GDM1 (cell line): ENCODE results near the gene LDB2.
"Not testable (repeated sequence)": the region's sequence is repeated elsewhere in the genome, so short reads cannot be mapped to it uniquely, and the experiment has no call there.

ENCODE experiments used
- DNase-seq: peaks from one replicate; lab custom pipeline; 2025; lab: John Stamatoyannopoulos, UW

The LDB2 gene

GRCh38 chr4:16646459-16646858 is 252.0 kb downstream of the LDB2 start:
- DNase-seq = no peak

GRCh38 chr4:16643893-16644292 is 254.6 kb downstream of the LDB2 start:
- DNase-seq = no peak

- DNase-seq = no peak
These were observed 255.5 kb downstream of the LDB2 start for GRCh38 chr4:16642897-16643296.

DNA sequence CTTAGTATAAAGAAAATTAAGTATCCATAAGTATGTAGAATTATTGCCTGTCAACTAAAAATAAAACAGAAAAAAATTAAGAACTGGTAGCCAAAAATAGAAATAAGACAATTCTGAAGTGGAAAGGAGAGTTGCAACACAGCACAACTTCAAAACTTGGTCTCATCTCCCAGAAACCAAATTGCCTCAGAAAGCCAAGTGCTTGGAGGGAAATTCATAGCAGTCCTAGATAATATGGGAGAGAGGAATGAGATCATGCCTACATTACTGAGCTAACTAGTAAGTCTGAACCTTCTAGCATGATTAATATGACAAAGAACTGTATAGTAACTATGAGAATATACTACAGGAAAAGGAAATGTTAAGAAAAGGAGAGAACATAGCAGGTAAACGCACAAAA is 256.5 kb downstream of the LDB2 start:
- no peak for DNase-seq

DNA sequence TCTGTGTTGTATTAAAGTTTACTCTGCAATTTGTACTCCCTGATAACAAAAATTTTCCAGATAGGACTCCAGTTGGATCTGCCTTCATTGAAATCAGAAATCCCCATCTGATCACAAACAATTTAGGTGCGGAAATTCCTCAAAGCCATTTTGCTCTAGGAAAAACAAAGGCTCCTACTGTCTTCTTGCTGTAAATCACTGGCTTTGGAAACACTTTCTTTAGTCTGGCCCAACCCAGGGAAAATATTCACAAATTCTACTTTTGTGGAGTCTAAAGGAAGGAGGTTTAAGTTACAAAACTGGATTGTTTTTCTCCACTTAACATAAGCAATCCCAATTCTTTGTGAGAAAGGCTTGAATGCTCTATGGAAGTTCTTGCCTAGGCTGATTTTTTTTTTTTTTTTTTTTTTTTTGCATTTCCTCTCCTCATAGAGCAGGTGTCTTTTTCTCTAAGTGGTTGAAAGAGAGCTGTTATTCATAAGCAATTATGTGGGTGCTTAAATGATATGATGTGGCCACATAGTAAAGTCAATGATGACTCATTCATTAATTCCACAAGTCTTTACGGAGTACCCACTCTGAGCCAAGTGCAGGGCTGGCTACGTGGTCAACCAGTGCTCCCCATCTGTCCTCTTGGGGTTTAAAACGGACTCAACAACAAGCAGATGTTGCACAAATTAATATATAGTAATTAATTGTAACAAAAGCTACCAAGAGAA is 261.4 kb downstream of the LDB2 start:
- no peak for DNase-seq

DNA sequence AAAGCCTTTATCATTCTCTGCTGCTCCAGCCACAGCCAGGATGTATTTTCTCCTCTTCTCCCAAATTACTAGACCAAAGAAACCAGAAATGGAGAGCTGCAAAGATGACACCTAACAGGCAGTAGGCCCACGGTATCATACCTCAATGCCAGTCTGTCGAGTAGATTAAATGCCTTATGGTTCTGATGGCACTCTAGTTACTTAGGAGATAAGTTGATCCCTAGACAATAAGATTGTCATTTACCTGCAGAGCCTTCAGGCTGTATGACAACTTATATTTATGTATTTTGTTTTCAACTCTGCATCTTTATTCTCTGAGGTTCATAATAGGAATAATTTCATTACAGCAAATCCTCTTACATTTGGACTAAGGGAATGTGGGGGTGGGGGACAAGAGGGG is 262.1 kb downstream of the LDB2 start:
- DNase-seq = no peak

- DNase-seq = not testable (repeated sequence)
These were observed 269.2 kb downstream of the LDB2 start for GRCh38 chr4:16629274-16629673.

DNA sequence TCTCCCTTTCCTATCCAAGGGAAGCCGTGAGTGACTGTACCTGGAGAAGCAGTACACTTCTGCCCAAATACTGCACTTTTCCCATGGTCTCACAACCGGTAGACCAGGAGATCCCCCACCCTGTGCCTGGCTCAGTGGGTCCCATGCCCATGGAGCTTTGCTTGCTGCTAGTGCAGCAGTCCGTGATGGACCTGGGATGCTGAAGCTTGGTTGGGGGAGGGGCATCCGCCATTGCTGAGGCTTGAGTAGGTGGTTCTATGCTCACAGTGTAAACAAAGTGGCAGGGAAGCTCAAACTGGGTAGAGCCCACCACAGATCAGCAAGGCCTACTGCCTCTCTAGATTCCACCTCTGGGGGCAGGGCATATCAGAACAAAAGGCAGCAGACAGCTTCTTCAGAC is 269.6 kb downstream of the LDB2 start:
- not testable (repeated sequence) for DNase-seq

- DNase-seq = no peak
These were observed 270.4 kb downstream of the LDB2 start for GRCh38 chr4:16627999-16628398.

DNA sequence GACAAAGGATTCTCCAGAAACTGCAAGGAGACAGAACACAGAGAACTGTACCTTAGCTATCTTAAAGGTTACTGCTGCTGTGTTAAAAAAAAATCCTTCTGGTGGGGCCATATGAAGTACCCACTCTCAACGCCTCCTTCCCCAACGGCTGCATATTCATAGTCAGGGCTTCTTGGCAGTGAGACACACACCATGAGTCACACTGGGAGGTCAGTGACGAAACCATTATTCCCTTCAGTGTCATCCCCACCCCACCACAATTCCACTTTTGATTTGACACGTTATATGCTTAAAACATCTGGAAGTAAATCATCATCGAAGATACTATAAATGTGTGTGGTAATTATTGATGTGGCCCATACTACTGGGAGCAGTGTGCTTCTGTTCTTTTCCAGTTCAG is 271.5 kb downstream of the LDB2 start:
- no peak for DNase-seq

- DNase-seq = no peak
These were observed 275.6 kb downstream of the LDB2 start for GRCh38 chr4:16622826-16623225.

DNA sequence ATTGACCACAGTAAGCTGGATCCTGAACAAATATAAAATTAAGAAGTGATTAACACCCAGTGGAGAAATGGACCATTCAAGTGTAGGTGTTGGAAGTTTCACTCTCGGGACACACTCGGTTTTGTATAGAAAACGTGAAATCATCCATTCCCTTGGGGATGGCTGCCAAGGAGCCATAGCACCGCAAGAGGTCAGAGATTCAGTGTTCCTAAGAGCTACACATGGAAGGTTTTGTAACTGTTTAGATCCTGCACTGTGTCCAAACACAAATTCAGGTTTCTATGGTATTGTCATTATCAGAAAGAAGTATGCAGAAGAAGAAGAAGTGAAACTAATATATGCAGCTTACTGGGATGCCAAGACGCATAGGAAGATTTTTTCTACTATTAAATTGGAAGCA is 281.0 kb downstream of the LDB2 start:
- DNase-seq = no peak

GRCh38 chr4:16617011-16617410 is 281.4 kb downstream of the LDB2 start:
- no peak for DNase-seq

DNA sequence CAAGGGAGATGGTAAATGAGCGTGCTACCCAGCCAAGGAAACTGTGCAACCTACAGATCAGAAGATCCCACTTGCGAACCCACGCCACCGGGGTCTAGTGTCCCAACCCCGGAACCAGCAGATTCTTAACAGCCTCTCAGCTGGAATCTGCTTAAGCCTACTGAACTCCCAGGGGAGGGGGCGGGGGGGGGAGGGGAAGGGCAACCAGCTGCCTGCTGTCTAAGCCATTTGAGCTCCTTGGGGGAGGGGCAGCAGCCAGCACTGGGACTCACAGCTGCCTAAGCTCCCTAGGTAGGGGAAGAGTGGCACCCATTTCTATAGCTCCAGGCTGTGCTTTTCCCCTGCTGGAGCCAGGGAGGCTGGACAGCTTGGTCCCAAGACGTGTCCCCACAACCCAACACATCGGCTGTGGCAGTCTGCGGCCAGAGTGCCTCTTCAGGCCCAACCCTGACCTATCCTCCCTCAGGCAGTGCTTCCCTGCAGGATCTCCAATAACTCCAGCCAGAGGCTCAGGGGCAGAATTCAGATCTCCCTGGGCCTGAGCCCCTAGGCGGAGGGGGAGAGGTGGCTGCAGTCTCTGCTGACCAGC is 289.2 kb downstream of the LDB2 start:
- no peak for DNase-seq

DNA sequence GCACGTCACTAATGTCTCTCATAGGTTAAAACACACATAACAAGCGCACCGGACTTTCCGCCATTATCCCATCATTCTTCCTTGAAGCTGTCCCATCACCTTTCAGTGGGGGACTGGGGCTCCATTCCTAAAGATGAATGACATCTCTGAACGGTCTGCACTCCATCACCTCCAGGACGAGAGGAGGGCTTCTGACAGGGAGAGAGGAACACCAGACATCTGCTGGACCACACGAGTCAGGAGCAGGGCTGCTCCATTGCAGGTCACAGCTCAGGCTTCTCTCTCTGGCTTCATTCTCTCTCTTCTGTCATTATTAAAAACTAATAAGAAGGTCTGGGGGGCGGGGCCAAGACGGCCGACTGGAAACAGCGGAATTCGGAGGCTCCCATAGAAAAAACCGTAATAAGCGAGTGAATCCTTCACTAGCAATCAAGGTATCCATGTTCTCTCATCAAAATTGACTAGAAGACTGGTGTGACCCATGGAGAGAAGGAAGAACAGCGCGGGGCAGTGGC is 289.8 kb downstream of the LDB2 start:
- DNase-seq = no peak

DNA sequence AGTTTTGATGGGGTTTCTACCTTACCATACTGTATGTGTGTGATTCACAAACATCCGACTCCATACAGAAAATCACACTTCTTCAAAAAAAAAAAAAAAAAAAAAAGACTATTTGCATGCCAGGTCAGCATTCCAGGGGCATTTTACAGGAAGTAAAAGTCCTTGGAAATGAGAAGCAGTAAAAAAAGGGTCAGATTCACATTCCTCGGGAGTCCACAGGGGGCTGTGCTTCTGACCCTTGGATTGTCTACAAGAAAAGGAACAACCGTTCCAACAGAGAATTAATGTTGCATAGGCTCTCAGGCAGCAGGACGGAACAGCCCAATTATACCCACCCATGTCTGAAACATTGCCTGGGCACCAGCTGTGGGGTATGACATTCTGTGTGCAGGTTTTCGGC is 290.3 kb downstream of the LDB2 start:
- no peak for DNase-seq

DNA sequence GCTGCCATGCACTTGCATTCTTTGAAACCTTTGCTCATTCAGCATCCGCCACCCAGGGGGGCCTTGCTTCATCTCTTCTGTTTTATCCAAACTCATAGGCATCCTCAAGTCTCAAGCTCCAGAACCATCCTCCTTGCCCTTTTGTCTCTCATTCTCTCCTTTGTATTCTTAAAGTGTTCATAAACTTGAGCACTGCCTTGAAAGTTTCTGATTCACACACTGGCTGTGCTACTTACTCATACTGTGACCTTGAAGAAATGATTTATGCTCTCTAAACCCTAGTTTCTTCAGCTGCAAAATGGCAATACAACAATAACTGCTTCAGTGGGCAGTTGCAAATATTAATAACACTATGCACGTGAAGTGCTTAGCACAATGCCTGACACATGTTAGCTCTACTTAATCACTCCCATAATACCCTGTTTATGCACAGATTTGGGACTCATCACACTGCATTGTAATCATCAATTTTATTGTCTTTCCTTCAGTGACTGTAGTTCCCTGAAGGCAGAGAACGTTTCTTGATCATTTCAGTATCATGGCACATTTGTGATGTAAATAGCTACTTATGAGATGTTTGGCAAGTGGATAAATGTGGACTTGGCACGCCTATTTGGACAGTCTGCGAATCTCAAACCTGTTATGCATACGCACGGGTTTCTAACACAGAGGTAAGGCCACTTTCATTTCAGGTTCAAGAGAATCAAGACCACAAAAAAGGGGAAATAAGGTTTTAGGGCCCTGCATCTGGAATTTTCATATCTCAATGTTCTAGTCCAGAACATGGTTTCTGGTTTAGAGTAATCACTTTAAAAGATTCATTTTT is 291.0 kb downstream of the LDB2 start:
- DNase-seq = no peak

DNA sequence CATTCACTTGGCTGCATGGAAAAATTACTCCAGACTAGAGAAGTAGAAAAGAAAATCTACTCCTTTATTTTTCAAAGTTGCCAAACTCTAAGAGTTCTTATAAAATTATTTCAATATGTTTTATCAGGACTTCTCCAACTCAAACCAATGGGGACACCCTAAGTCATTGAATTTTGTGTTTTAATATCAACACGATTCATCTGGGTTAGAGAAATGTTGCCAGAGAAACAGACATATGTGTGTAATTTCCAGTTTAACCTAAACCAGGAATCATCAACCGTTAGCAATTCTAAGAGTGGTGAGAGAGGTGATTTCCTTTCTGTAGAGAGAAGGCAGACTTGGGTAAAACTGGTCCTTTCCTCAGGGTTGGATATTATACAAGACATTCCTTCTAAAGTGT is 291.8 kb downstream of the LDB2 start:
- no peak for DNase-seq

DNA sequence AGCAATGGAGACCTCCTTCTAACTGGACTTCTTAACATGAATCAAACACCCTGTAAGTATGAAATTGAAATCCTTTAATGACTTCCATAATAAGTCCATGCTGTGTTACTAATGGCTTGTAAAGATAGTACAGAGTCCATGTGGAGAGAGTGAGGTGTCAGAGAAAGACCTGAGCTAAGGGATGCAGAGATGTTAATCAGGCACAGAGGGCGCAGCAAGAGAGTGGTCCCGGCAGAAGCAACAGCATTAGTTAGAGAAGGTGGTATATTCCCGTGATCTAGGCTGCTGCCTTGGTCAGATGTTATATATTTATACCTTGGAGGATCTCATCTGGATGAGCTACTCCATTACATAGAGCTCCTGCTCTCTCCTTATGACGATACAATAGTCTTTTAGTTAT is 295.3 kb downstream of the LDB2 start:
- DNase-seq = no peak

DNA sequence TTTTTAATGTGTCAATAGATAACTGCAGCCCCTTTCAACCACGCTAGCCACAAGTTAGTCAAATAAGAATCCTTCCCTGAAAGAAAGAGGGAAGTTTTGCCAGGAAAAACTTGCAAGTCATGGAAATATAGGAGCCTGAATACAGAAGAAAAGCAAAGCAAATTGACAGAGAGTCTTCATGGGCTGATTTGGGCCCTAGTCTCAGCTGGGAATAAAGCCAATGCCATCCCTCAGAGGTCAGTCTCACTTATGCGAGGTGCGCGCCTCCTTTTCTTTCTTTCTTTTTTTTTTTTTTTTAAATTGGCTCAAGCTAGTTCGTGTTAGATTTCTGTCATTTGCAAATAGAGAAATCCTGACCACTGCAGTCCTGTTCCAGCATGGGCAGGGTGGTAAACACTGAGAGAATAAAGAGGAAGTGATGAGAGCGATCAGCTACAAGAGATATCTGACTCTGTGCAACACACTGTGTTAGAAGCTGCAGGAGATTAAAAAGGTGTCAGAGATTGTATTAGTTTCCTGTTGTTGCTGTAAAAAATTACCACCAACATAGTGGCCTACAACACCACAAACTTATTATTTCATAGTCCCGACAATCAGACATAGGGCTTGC is 299.7 kb downstream of the LDB2 start:
- DNase-seq = no peak

DNA sequence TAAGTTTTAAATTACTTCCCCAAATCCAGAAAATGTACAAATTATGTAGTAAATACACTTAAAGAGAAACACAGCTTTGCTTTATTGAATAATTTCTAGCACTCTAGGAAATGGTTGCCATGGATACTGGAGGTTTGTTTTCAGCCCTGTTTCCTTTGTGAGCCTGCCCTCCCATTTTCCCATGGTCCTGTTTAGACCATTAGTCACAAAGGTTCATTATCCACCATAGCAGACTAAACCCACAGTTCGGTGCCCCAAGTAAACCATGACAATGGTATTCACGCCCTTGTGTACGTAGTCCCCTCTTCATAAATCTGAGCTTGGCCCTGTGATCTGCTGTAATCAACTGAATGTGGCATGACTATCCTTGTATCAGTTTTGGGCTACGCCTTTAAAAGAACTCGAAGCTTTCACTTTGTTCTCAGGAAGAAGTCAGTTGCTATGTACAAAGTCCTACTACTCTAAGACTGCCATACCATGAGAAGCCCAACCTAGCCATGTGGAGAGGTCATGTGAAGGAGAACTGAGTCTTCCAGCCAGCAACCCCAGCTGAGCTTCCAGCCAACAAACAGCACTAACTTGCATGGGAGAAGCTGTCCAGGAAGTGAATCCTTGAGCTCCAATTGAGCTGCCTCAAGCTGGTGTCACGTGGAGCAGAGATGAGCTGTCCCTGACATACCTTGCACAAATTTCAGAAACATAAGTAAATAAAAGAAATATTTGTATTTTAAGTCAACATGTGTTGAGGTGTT is 300.4 kb downstream of the LDB2 start:
- DNase-seq = no peak

GRCh38 chr4:16597443-16597842 is 301.0 kb downstream of the LDB2 start:
- DNase-seq = no peak
